Left lung (tissue), 10 donors: ENCODE data around the gene GBP3. TPM values are rescaled to one million over a fixed set of nuclear protein-coding genes. Genes with fewer than 3 reads are reported as not detected.
A peak's percentile ranks its signal among the peaks of the same experiment; 100 is the strongest.
"Not testable (repeated sequence)": the region's sequence is repeated elsewhere in the genome, so short reads cannot be mapped to it uniquely, and the experiment has no call there.

ENCODE experiments used
- ATAC-seq: fragments of 200-7000 bp; cut with Tn5 transposase; one replicate; pipeline ENCODE4 v1.9.1; 2020; ENCODE audit warnings: moderate library complexity
- DNase-seq, 4 donors: peaks; one replicate each; pipeline ENCODE4 v3.0.0-alpha.2; 2013 to 2020
- H3K27ac ChIP-seq, 2 donors: fragments of 200-600 bp; sonication (generic) in 1 of 2; one replicate each; pipeline versions ENCODE4 v1.5.0 to v1.8.0; 2020 to 2021
- H3K27me3 ChIP-seq, 2 donors: fragments of 200-600 bp; sonication (generic) in 1 of 2; one replicate each; pipeline versions ENCODE4 v1.5.0 to v1.8.0; 2020 to 2021
- H3K36me3 ChIP-seq, 2 donors: fragments of 200-600 bp; sonication (generic) in 1 of 2; one replicate each; pipeline versions ENCODE4 v1.5.0 to v1.8.0; 2020 to 2021
- H3K4me1 ChIP-seq, 2 donors: fragments of 200-600 bp; one replicate each; pipeline ENCODE4 v1.8.0; 2021
- H3K4me3 ChIP-seq, 2 donors: fragments of 200-600 bp; sonication (generic) in 1 of 2; one replicate each; pipeline versions ENCODE4 v1.5.0 to v1.8.0; 2020 to 2021; ENCODE audit warnings: mild to moderate bottlenecking in 1 of 2
- H3K9me3 ChIP-seq, 2 donors: fragments of 200-600 bp; sonication (generic) in 1 of 2; one replicate each; pipeline versions ENCODE4 v1.5.0 to v1.8.0; 2020 to 2021
- intact Hi-C, 2 donors: fragments of 100-400 bp; cut with DNase I; formaldehyde crosslinking; loops; one replicate each; pipeline versions ENCODE4 v1.11.2 to v1.14.2; 2022
- polyA plus RNA-seq, 6 donors: library from polyadenylated mRNA; unstranded; fragments of 120-200 nt; gene quantifications; one replicate each; pipeline ENCODE4 v1.2.1, GENCODE V29; 2013; ENCODE audit not compliant: insufficient read length in 6 of 6
- total RNA-seq, 2 donors: library from RNA; stranded (reverse); fragmentation: NEBNext Ultra II Directional; extraction: Animal tissue kit (Norgen Biotek cat#: 25700); gene quantifications; one replicate each; pipeline ENCODE4 v1.2.1, GENCODE V29; 2021
- TF ChIP-seq, protein P1 (sequence below), 2 donors: fragments of 200-600 bp; sonication (generic) in 1 of 2; IDR thresholded peaks; one replicate each; pipeline versions ENCODE4 v1.5.0 to v1.8.0; 2021; ENCODE audit warnings: antibody characterized with exemption in 2 of 2
- donor health status: DM: no; HTN: yes; CAD: no.
- donor health status: DM: no; HTN: no; CAD: no.

GBP3 gene
- total and polyA plus RNA-seq, 8 donors = 8.5 to 32.6 (median 14.3) TPM

DNA sequence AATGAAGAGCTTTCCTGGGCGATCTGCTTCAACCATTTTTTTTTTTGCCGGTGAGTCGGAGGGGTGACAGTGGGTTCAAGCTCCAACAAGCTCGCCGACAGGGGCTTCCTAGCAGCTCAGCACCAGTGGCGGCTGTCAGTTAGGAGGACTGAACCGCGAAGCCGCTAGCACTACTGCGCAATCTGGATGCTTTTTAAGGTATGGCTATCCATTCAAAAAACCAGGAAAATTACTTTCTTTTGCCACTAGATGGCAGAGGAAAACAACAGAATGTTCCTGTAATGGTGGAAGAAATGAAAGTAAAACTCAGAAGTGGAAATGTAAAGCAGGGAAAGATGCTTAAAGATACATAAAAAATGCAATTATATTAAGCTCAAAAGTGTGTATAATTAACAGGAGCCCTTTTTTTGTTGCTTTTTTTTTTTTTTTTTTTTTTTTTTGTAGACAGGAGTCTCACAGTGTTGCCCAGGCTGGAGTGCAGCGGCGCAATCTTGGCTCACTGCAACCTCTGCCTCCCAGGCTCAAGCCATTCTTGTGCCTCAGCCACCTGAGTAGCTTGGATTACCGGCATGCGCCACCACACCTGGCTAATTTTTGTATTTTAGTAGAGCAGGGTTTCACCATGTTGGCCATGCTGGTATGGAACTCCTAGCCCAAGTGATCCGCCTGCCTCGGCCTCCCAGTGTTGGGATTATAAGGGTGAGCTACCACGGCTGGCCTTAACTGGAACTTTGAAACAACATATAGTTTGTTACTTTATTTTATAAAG lies 38.7 kb downstream of the GBP3 start:
- H3K27ac ChIP-seq = peak overlapping the region; percentile 47 to 61
- peaks cover 0 to 34% of the 10 kb centered on the region in 2 donors for H3K36me3 ChIP-seq
- intact Hi-C loops = no loop called here
- H3K27me3 ChIP-seq = no peaks in the 10 kb centered on the region
- no peak overlapping the region for H3K4me3 ChIP-seq
- no peaks in the 10 kb centered on the region for H3K9me3 ChIP-seq
- ATAC-seq = peak; percentile 82
- TF ChIP-seq, protein P1, sequence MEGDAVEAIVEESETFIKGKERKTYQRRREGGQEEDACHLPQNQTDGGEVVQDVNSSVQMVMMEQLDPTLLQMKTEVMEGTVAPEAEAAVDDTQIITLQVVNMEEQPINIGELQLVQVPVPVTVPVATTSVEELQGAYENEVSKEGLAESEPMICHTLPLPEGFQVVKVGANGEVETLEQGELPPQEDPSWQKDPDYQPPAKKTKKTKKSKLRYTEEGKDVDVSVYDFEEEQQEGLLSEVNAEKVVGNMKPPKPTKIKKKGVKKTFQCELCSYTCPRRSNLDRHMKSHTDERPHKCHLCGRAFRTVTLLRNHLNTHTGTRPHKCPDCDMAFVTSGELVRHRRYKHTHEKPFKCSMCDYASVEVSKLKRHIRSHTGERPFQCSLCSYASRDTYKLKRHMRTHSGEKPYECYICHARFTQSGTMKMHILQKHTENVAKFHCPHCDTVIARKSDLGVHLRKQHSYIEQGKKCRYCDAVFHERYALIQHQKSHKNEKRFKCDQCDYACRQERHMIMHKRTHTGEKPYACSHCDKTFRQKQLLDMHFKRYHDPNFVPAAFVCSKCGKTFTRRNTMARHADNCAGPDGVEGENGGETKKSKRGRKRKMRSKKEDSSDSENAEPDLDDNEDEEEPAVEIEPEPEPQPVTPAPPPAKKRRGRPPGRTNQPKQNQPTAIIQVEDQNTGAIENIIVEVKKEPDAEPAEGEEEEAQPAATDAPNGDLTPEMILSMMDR (IDR thresholded peaks at IDR 0.05) = peak; percentile 48 to 69
- peak in 3 of 4 donors; percentile 25 to 59 (median 56) for DNase-seq
- peaks cover 12 to 72% of the 10 kb centered on the region in 2 donors for H3K4me1 ChIP-seq

GRCh38 chr1:88982055-88982454 lies 40.6 kb downstream of the GBP3 start:
- TF ChIP-seq, protein P1 (IDR thresholded peaks at IDR 0.05) = no peak
- H3K4me3 ChIP-seq = no peak overlapping the region
- no peak overlapping the region for H3K27ac ChIP-seq
- no peaks in the 10 kb centered on the region for H3K27me3 ChIP-seq
- peaks cover 12 to 67% of the 10 kb centered on the region in 2 donors for H3K4me1 ChIP-seq
- H3K36me3 ChIP-seq = peaks cover 0 to 28% of the 10 kb centered on the region in 2 donors
- intact Hi-C loops = no loop called here
- H3K9me3 ChIP-seq = no peaks in the 10 kb centered on the region
- no peak for ATAC-seq
- DNase-seq = no peak

DNA sequence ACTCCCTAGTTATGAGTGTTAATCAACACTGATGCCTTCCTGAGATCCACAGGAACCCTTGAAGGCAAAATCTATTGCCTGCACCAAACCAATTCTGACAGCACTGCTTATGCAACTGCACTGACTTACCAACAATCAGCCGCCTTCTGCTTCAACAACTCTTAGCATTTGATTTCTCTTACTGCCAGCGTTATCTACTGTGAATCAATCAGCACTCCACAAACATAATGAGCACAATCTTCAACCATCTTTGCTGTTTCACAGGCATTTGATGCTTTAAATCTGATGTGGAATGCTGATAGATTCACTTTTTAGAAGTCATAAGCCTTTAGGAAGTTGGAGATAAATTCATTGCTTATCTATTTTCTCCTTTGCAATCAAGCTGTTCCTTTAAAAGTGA lies 41.2 kb downstream of the GBP3 start:
- Histone ChIP-seq H3K27ac (peak overlapping the region in 1 of 2 donors; percentile 1), H3K36me3 (peaks cover 0 to 24% of the 10 kb centered on the region in 2 donors), H3K4me1 (peaks cover 12 to 67% of the 10 kb centered on the region in 2 donors)
- H3K9me3 ChIP-seq, ATAC-seq, H3K27me3 ChIP-seq, intact Hi-C loops, DNase-seq, H3K4me3 ChIP-seq: not testable (repeated sequence)

DNA sequence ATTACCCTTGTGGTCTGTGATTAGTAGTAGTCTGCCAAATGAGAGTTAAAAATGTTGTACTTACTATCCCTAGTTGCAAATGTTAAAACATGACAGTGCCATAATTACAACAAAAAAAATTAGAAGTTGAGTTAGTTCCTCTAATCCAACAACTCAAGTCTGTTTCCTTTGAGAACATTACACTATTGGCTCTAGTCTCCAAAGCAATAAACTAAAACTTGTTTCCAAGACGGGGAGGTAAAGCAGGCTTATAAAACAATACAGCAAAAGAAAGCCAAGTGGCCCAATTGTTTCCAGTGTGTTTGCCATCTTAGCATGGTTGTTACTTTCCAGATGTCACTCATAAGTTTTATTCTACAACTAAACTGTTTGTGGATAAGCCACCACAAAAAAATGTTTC lies 41.8 kb downstream of the GBP3 start:
- H3K36me3 ChIP-seq = peaks cover 0 to 18% of the 10 kb centered on the region in 2 donors
- H3K9me3 ChIP-seq = no peaks in the 10 kb centered on the region
- intact Hi-C loops = no loop called here
- no peak for DNase-seq
- no peak for ATAC-seq
- H3K27me3 ChIP-seq = no peaks in the 10 kb centered on the region
- H3K4me3 ChIP-seq = no peak overlapping the region
- H3K4me1 ChIP-seq = peaks cover 12 to 62% of the 10 kb centered on the region in 2 donors
- H3K27ac ChIP-seq = peak overlapping the region in 1 of 2 donors; percentile 1
- TF ChIP-seq, protein P1 (IDR thresholded peaks at IDR 0.05) = no peak

- no peak overlapping the region for H3K4me3 ChIP-seq
- no peaks in the 10 kb centered on the region for H3K9me3 ChIP-seq
- intact Hi-C loops = loop anchor here in 1 of 2 donors (10.0 kb wide), 1 partner anchor 385 kb away; the partner anchor contains the start of gene GBP6
- peaks cover 7 to 51% of the 10 kb centered on the region in 2 donors for H3K4me1 ChIP-seq
- DNase-seq (no peak), ATAC-seq (no peak)
- TF ChIP-seq, protein P1 (IDR thresholded peaks at IDR 0.05) = no peak
- no peak overlapping the region for H3K27ac ChIP-seq
- peaks cover 0 to 17% of the 10 kb centered on the region in 2 donors for H3K36me3 ChIP-seq
- H3K27me3 ChIP-seq = no peaks in the 10 kb centered on the region
Observed at GRCh38 chr1:88979749-88980116, 42.9 kb downstream of the GBP3 start.
